Liver (tissue), 9 donors: ENCODE data around the gene EIF2A. TPM values are rescaled to one million over a fixed set of nuclear protein-coding genes. Genes with fewer than 3 reads are reported as not detected.

ENCODE experiments used
- DNase-seq: peaks from one replicate; pipeline ENCODE4 v3.0.0-alpha.2; 2017; ENCODE audit warnings: low spot score
- H3K27ac ChIP-seq, 2 donors: one replicate each; pipeline ENCODE4 v1.7.0; 2013; ENCODE audit warnings: inconsistent platforms in 2 of 2, low read length in 2 of 2, control low read depth in 1 of 2, low read depth in 1 of 2, mild to moderate bottlenecking in 1 of 2
- H3K27me3 ChIP-seq, 4 donors: one replicate each; pipeline versions ENCODE4 v1.6.1 to v1.7.0; 2013; ENCODE audit warnings: low read length in 3 of 4, inconsistent platforms in 1 of 4, mild to moderate bottlenecking in 1 of 4, moderate library complexity in 1 of 4; ENCODE audit not compliant: control insufficient read depth in 4 of 4, insufficient read depth in 4 of 4
- H3K36me3 ChIP-seq, 4 donors: one replicate each; pipeline versions ENCODE4 v1.6.1 to v1.7.0; 2013; ENCODE audit warnings: low read length in 3 of 4, mild to moderate bottlenecking in 3 of 4, low read depth in 1 of 4, moderate library complexity in 1 of 4; ENCODE audit not compliant: control insufficient read depth in 4 of 4, insufficient read depth in 3 of 4
- H3K4me1 ChIP-seq, 4 donors: one replicate each; pipeline versions ENCODE4 v1.6.1 to v1.7.0; 2013; ENCODE audit warnings: low read length in 3 of 4, mild to moderate bottlenecking in 3 of 4, moderate library complexity in 1 of 4; ENCODE audit not compliant: control insufficient read depth in 4 of 4, insufficient read depth in 4 of 4
- H3K4me3 ChIP-seq, 3 donors: one replicate each; pipeline versions ENCODE4 v1.6.1 to v1.7.0; 2013; ENCODE audit warnings: low read length in 3 of 3, control low read depth in 1 of 3, low read depth in 1 of 3, mild to moderate bottlenecking in 1 of 3
- H3K9ac ChIP-seq, 2 donors: one replicate each; pipeline ENCODE4 v1.7.0; 2013; ENCODE audit warnings: low read length in 2 of 2, mild to moderate bottlenecking in 2 of 2, moderate library complexity in 2 of 2, control low read depth in 1 of 2, low read depth in 1 of 2
- H3K9me3 ChIP-seq, 4 donors: one replicate each; pipeline versions ENCODE4 v1.6.1 to v1.7.0; 2013; ENCODE audit warnings: low read length in 3 of 4; ENCODE audit not compliant: control insufficient read depth in 4 of 4
- EGR1 ChIP-seq, 2 donors: IDR thresholded peaks; 2 replicates each; pipeline ENCODE4 v1.6.1; 2016 to 2018; ENCODE audit warnings: antibody characterized with exemption in 2 of 2, low read depth in 2 of 2
- FOXA1 ChIP-seq: IDR thresholded peaks from 2 replicates; pipeline ENCODE4 v1.6.1; 2016; ENCODE audit warnings: antibody characterized with exemption
- FOXA2 ChIP-seq: IDR thresholded peaks from 2 replicates; pipeline ENCODE4 v1.6.1; 2016; ENCODE audit warnings: antibody characterized with exemption
- GABPA ChIP-seq, 2 donors: IDR thresholded peaks in 1 of 2; conservative IDR thresholded peaks in 1 of 2; 2 replicates each; pipeline ENCODE4 v1.6.1; 2016; ENCODE audit warnings: antibody characterized with exemption in 2 of 2, mild to moderate bottlenecking in 1 of 2, moderate library complexity in 1 of 2
- HNF4A ChIP-seq, 2 donors: conservative IDR thresholded peaks; 2 replicates each; pipeline ENCODE4 v1.6.1; 2016; ENCODE audit warnings: antibody characterized with exemption in 2 of 2, mild to moderate bottlenecking in 2 of 2
- HNF4G ChIP-seq: IDR thresholded peaks from 2 replicates; pipeline ENCODE4 v1.6.1; 2016; ENCODE audit warnings: antibody characterized with exemption
- JUND ChIP-seq, 2 donors: IDR thresholded peaks; 2 replicates each; pipeline ENCODE4 v1.6.1; 2016; ENCODE audit warnings: antibody characterized with exemption in 2 of 2
- NR2F2 ChIP-seq: IDR thresholded peaks from 2 replicates; pipeline ENCODE4 v1.6.1; 2016; ENCODE audit warnings: antibody characterized with exemption
- RAD21 ChIP-seq, 2 donors: IDR thresholded peaks; 2 replicates each; pipeline ENCODE4 v1.6.1; 2016; ENCODE audit warnings: antibody characterized with exemption in 2 of 2, mild to moderate bottlenecking in 2 of 2
- RXRA ChIP-seq, 2 donors: IDR thresholded peaks; 2 replicates each; pipeline ENCODE4 v1.6.1; 2017 to 2018; ENCODE audit warnings: antibody characterized with exemption in 2 of 2, mild to moderate bottlenecking in 1 of 2
- SP1 ChIP-seq: IDR thresholded peaks from 2 replicates; pipeline ENCODE4 v1.6.1; 2018; ENCODE audit warnings: antibody characterized with exemption, mild to moderate bottlenecking
- TAF1 ChIP-seq: conservative IDR thresholded peaks from 2 replicates; pipeline ENCODE4 v1.6.1; 2016; ENCODE audit warnings: antibody characterized with exemption, mild to moderate bottlenecking
- YY1 ChIP-seq: IDR thresholded peaks from 2 replicates; pipeline ENCODE4 v1.6.1; 2016; ENCODE audit warnings: antibody characterized with exemption, mild to moderate bottlenecking
- WGBS: extraction: QIAGEN DNeasy Blood & Tissue Kit; methylation state at CpG from one replicate; pipeline ENCODE4 v1.1.7; 2013; 5-methylcytosine and 5-hydroxymethylcytosine counted together
- polyA plus RNA-seq, 2 donors: library from polyadenylated mRNA; stranded (reverse) in 1 of 2; unstranded in 1 of 2; fragments of 200-250 nt in 1 of 2; fragments of >200 nt in 1 of 2; fragmentation: Nextera tagmentation in 1 of 2; extraction: Ambion mirVana in 1 of 2; gene quantifications; one replicate each; pipeline versions ENCODE4 v1.2.1 to v1.2.3, GENCODE V29; 2013 to 2015
- total RNA-seq, 2 donors: library from RNA; depleted of rRNA; stranded (reverse); fragments of >200 nt; gene quantifications; one replicate each; pipeline ENCODE4 v1.2.3, GENCODE V29; 2014
- TF ChIP-seq, protein P1 (sequence below): fragments of 150-350 bp; IDR thresholded peaks from 2 replicates; pipeline ENCODE4 v1.5.1; 2017; ENCODE audit warnings: improper control_type of control experiment, low read depth, low read length; ENCODE audit not compliant: missing input control
- TF ChIP-seq, protein P2 (sequence below): IDR thresholded peaks from 2 replicates; pipeline ENCODE4 v1.6.1; 2016; ENCODE audit warnings: antibody characterized with exemption
- TF ChIP-seq, protein P3 (sequence below): IDR thresholded peaks from 2 replicates; pipeline ENCODE4 v1.6.1; 2016; ENCODE audit warnings: antibody characterized with exemption
- TF ChIP-seq, protein P4 (sequence below): IDR thresholded peaks from 2 replicates; pipeline ENCODE4 v1.6.1; 2016; ENCODE audit warnings: antibody characterized with exemption, mild to moderate bottlenecking
- TF ChIP-seq, protein P5 (sequence below): IDR thresholded peaks from 2 replicates; pipeline ENCODE4 v1.6.1; 2016; ENCODE audit warnings: antibody characterized with exemption
- donor health status: healthy.
- donor health status: healthy.
- donor health status: healthy.
- donor health status: healthy.
- donor health status: healthy.

The EIF2A gene
- total and polyA plus RNA-seq, 4 donors: 23.6 to 104 (median 47.2) TPM

DNA sequence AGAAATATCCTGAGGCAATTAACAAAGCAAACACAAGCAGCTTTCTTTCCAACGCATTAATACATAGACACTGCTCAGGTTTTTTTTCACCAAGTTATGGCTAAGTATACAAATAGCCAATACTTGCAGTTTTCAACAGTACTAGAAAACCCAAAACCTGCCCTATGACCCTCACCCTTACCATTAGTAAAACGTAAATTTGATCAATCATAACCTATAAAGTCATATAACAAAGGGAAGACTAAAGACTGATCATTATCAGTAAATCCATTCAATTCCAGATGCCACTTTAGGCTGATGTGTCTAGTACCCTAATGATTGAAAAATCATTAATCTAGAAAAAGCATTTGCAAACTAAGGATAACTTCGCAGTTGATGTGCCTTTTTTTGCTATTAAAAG lies 3.5 kb upstream of the EIF2A start (continued):
- TF ChIP-seq, protein P1, sequence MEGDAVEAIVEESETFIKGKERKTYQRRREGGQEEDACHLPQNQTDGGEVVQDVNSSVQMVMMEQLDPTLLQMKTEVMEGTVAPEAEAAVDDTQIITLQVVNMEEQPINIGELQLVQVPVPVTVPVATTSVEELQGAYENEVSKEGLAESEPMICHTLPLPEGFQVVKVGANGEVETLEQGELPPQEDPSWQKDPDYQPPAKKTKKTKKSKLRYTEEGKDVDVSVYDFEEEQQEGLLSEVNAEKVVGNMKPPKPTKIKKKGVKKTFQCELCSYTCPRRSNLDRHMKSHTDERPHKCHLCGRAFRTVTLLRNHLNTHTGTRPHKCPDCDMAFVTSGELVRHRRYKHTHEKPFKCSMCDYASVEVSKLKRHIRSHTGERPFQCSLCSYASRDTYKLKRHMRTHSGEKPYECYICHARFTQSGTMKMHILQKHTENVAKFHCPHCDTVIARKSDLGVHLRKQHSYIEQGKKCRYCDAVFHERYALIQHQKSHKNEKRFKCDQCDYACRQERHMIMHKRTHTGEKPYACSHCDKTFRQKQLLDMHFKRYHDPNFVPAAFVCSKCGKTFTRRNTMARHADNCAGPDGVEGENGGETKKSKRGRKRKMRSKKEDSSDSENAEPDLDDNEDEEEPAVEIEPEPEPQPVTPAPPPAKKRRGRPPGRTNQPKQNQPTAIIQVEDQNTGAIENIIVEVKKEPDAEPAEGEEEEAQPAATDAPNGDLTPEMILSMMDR: no peak
- TF ChIP-seq, protein P2, sequence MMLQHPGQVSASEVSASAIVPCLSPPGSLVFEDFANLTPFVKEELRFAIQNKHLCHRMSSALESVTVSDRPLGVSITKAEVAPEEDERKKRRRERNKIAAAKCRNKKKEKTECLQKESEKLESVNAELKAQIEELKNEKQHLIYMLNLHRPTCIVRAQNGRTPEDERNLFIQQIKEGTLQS: no peak
- no peak for TF ChIP-seq FOXA2
- no peak for TF ChIP-seq EGR1 (IDR thresholded peaks at IDR 0.05; ENCODE audit: low read depth in 2 of 2)
- TF ChIP-seq RAD21 (IDR thresholded peaks at IDR 0.05): no peak
- TF ChIP-seq, protein P3, sequence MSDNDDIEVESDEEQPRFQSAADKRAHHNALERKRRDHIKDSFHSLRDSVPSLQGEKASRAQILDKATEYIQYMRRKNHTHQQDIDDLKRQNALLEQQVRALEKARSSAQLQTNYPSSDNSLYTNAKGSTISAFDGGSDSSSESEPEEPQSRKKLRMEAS: no peak

DNA sequence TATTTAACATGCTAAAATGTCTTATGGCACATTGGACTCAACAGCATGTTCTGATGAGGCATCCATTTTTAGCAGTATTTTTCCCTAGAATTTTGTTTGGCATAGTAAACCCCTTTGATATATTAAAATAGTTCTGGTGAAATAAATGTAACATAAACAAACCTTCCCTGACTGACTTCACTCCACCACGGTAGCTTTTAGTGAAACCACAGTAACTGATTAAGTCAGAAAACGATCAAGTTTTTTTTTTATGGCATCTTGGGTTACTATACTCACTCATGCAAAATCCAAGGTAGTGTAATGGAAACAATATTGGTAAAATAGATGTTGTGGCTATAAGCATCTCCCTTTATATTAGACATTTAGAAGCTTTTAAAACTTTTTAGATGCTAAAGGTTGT lies 3.1 kb upstream of the EIF2A start:
- Histone ChIP-seq H3K27me3 (no peaks in the 10 kb centered on the region), H3K9ac (no peak overlapping the region), H3K36me3 (peaks cover 3 to 24% (median 17%) of the 10 kb centered on the region in 4 donors), H3K4me1 (peaks cover 4 to 23% (median 17%) of the 10 kb centered on the region in 4 donors), H3K9me3 (no peaks in the 10 kb centered on the region), H3K27ac (no peak overlapping the region), H3K4me3 (no peak overlapping the region)
- WGBS: 81% methylated on average over 2 of the region's 2 CpGs
- no peak for DNase-seq
- no peak for TF ChIP-seq YY1
- no peak for TF ChIP-seq RXRA (IDR thresholded peaks at IDR 0.05)
- TF ChIP-seq, protein P4, sequence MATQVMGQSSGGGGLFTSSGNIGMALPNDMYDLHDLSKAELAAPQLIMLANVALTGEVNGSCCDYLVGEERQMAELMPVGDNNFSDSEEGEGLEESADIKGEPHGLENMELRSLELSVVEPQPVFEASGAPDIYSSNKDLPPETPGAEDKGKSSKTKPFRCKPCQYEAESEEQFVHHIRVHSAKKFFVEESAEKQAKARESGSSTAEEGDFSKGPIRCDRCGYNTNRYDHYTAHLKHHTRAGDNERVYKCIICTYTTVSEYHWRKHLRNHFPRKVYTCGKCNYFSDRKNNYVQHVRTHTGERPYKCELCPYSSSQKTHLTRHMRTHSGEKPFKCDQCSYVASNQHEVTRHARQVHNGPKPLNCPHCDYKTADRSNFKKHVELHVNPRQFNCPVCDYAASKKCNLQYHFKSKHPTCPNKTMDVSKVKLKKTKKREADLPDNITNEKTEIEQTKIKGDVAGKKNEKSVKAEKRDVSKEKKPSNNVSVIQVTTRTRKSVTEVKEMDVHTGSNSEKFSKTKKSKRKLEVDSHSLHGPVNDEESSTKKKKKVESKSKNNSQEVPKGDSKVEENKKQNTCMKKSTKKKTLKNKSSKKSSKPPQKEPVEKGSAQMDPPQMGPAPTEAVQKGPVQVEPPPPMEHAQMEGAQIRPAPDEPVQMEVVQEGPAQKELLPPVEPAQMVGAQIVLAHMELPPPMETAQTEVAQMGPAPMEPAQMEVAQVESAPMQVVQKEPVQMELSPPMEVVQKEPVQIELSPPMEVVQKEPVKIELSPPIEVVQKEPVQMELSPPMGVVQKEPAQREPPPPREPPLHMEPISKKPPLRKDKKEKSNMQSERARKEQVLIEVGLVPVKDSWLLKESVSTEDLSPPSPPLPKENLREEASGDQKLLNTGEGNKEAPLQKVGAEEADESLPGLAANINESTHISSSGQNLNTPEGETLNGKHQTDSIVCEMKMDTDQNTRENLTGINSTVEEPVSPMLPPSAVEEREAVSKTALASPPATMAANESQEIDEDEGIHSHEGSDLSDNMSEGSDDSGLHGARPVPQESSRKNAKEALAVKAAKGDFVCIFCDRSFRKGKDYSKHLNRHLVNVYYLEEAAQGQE: no peak
- TF ChIP-seq SP1: no peak
- TF ChIP-seq JUND (IDR thresholded peaks at IDR 0.05): no peak
- no peak for TF ChIP-seq TAF1
- TF ChIP-seq HNF4A (conservative IDR thresholded peaks at IDR 0.05): no peak
- no peak for TF ChIP-seq FOXA1
- TF ChIP-seq, protein P5, sequence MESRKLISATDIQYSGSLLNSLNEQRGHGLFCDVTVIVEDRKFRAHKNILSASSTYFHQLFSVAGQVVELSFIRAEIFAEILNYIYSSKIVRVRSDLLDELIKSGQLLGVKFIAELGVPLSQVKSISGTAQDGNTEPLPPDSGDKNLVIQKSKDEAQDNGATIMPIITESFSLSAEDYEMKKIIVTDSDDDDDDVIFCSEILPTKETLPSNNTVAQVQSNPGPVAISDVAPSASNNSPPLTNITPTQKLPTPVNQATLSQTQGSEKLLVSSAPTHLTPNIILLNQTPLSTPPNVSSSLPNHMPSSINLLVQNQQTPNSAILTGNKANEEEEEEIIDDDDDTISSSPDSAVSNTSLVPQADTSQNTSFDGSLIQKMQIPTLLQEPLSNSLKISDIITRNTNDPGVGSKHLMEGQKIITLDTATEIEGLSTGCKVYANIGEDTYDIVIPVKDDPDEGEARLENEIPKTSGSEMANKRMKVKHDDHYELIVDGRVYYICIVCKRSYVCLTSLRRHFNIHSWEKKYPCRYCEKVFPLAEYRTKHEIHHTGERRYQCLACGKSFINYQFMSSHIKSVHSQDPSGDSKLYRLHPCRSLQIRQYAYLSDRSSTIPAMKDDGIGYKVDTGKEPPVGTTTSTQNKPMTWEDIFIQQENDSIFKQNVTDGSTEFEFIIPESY: no peak
- no peak for TF ChIP-seq RAD21 (IDR thresholded peaks at IDR 0.05)
- TF ChIP-seq FOXA2: no peak
- TF ChIP-seq, protein P3: no peak
- TF ChIP-seq, protein P2: no peak
- TF ChIP-seq EGR1 (IDR thresholded peaks at IDR 0.05; ENCODE audit: low read depth in 2 of 2): no peak
- TF ChIP-seq, protein P1: no peak
- TF ChIP-seq GABPA (IDR thresholded peaks at IDR 0.05 in 1 of 2, conservative IDR thresholded peaks at IDR 0.05 in 1 of 2): no peak
- TF ChIP-seq HNF4G: no peak
- no peak for TF ChIP-seq NR2F2
